ENCODE measurements around the gene MYL7.

MYL7 gene

GRCh38 chr7:44098092-44099068 is 42.8 kb downstream of the MYL7 start:
- Histone ChIP-seq H3K36me3 (ENCODE audit: insufficient read depth, low read length) (no peaks in the 10 kb centered on the region), H3K4me3 (no peak overlapping the region), H3K9ac (ENCODE audit: insufficient read length) (no peak overlapping the region), H3K27ac (no peak overlapping the region), H3K9me3 (ENCODE audit: low read depth, low read length) (no peaks in the 10 kb centered on the region)
- DNase-seq (ENCODE audit: low read depth, low spot score) = no peak
- no peak for TF ChIP-seq POLR2AphosphoS5 (IDR thresholded peaks at IDR 0.05; ENCODE audit: borderline replicate concordance, low read depth, low read length)
- no peak for TF ChIP-seq FOXP2 (optimal IDR thresholded peaks at IDR 0.05; ENCODE audit: control extremely low read depth, extremely low read length, insufficient read depth)

DNA sequence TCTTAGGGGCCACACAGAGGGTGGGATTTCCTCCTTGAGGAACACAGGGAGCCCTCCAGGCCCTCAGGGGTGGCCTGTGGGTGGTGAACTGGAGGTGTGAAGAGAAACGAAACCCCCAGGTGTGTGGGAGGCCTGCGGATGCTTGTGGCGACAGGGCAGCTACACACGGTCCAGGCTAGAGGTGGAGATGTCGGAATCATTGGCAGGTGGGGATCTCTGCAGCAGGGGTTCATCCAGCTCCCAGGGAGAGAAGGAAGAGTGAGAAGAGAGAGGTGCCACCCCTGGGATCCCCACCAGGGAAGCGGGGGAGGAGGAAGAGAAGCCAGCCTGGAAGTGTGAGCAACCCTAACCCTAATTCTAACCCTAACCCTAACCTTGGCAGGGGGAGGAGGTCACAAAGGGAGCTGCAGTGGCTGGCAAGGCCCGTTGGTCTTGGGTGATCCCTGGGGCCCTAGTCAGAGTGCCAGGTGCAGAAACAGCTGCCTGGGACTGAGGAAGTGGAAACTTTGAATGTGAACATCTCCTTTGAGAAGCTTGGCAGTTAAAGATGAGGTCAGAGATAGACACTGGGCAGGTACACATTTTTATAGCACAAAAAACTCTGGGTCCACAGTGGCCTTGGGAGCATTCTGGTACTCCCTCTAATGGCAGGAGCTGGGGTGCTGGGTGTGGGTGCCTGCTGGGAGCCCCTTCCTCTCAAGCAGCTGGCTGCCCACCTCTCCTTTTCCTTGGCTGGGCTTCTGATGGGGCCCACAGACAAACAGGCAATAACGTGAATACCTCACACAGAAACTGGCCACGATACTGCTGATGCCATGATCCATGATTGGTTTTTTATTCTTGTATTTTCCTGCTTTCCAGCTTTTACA is 43.8 kb downstream of the MYL7 start:
- Histone ChIP-seq H3K9ac (ENCODE audit: insufficient read length) (no peak overlapping the region), H3K9me3 (ENCODE audit: low read depth, low read length) (no peaks in the 10 kb centered on the region), H3K36me3 (ENCODE audit: insufficient read depth, low read length) (no peaks in the 10 kb centered on the region), H3K27ac (no peak overlapping the region), H3K4me3 (no peak overlapping the region)
- TF ChIP-seq FOXP2 (optimal IDR thresholded peaks at IDR 0.05; ENCODE audit: control extremely low read depth, extremely low read length, insufficient read depth) (no peak), POLR2AphosphoS5 (IDR thresholded peaks at IDR 0.05; ENCODE audit: borderline replicate concordance, low read depth, low read length) (no peak), EZH2 (IDR thresholded peaks at IDR 0.05) (no peak)
- no peak for DNase-seq (ENCODE audit: low read depth, low spot score)

GRCh38 chr7:44096326-44096881 is 44.7 kb downstream of the MYL7 start:
- H3K27ac ChIP-seq = no peak overlapping the region
- TF ChIP-seq FOXP2 (optimal IDR thresholded peaks at IDR 0.05; ENCODE audit: control extremely low read depth, extremely low read length, insufficient read depth) = no peak
- no peak for TF ChIP-seq POLR2AphosphoS5 (IDR thresholded peaks at IDR 0.05; ENCODE audit: borderline replicate concordance, low read depth, low read length)
- no peak for TF ChIP-seq EZH2 (IDR thresholded peaks at IDR 0.05)
- no peak overlapping the region for H3K4me3 ChIP-seq
- H3K9me3 ChIP-seq (ENCODE audit: low read depth, low read length) = no peaks in the 10 kb centered on the region
- no peak for DNase-seq (ENCODE audit: low read depth, low spot score)
- no peaks in the 10 kb centered on the region for H3K36me3 ChIP-seq (ENCODE audit: insufficient read depth, low read length)
- H3K9ac ChIP-seq (ENCODE audit: insufficient read length) = no peak overlapping the region

DNA sequence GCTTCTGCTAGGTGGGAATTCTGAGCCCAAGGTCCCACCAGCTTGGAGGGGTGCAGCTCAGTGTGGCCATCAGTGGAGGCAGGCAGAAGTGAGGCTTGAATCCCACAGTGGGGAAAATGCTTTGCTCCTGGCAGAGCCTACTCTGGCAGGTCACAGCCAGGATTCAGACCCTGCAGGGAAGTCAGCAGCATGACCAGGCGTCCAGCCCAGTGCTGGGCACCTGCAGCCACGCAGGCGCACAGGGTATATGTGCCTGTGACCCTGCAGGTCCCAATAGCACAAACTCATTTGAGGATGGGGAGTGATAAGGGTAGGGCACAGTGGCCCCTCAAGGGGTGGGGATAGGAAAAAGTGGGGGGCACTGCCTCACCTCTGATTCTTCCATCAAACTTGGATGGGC is 45.4 kb downstream of the MYL7 start:
- TF ChIP-seq EZH2 (IDR thresholded peaks at IDR 0.05) (no peak), FOXP2 (optimal IDR thresholded peaks at IDR 0.05; ENCODE audit: control extremely low read depth, extremely low read length, insufficient read depth) (no peak), POLR2AphosphoS5 (IDR thresholded peaks at IDR 0.05; ENCODE audit: borderline replicate concordance, low read depth, low read length) (no peak)
- Histone ChIP-seq H3K36me3 (ENCODE audit: insufficient read depth, low read length) (no peaks in the 10 kb centered on the region), H3K27ac (no peak overlapping the region), H3K9ac (ENCODE audit: insufficient read length) (no peak overlapping the region), H3K4me3 (no peak overlapping the region), H3K9me3 (ENCODE audit: low read depth, low read length) (no peaks in the 10 kb centered on the region)
- DNase-seq (ENCODE audit: low read depth, low spot score) = no peak

- Histone ChIP-seq H3K9me3 (ENCODE audit: low read depth, low read length) (no peaks in the 10 kb centered on the region), H3K27ac (no peak overlapping the region), H3K9ac (ENCODE audit: insufficient read length) (no peak overlapping the region), H3K4me3 (no peak overlapping the region), H3K36me3 (ENCODE audit: insufficient read depth, low read length) (no peaks in the 10 kb centered on the region)
- TF ChIP-seq EZH2 (IDR thresholded peaks at IDR 0.05) (no peak), FOXP2 (optimal IDR thresholded peaks at IDR 0.05; ENCODE audit: control extremely low read depth, extremely low read length, insufficient read depth) (no peak), POLR2AphosphoS5 (IDR thresholded peaks at IDR 0.05; ENCODE audit: borderline replicate concordance, low read depth, low read length) (no peak)
- no peak for DNase-seq (ENCODE audit: low read depth, low spot score)
These were observed 46.1 kb downstream of the MYL7 start for GRCh38 chr7:44094883-44095592.

DNA sequence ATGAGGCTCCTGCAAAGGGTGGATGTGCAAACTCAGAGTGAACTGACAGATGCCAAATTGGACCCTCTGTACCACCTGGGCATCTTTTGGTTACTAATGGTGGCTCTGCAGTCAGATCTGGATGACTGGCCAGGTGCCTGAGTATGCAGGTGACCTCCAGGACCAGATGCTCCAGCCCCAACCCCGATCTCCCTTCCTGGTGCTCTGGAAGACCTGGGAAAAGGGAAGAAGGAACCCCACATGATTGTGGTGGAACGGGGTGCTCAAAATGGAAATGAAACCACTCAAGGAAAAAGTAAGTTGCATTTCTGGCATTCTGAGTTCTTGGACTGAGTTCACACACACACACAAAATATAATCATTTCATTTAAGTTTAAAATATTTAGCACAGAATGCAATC is 46.8 kb downstream of the MYL7 start:
- Histone ChIP-seq H3K27ac (no peak overlapping the region), H3K9me3 (ENCODE audit: low read depth, low read length) (no peaks in the 10 kb centered on the region), H3K36me3 (ENCODE audit: insufficient read depth, low read length) (no peaks in the 10 kb centered on the region), H3K9ac (ENCODE audit: insufficient read length) (no peak overlapping the region), H3K4me3 (no peak overlapping the region)
- TF ChIP-seq EZH2 (IDR thresholded peaks at IDR 0.05) (no peak), POLR2AphosphoS5 (IDR thresholded peaks at IDR 0.05; ENCODE audit: borderline replicate concordance, low read depth, low read length) (no peak), FOXP2 (optimal IDR thresholded peaks at IDR 0.05; ENCODE audit: control extremely low read depth, extremely low read length, insufficient read depth) (no peak)
- no peak for DNase-seq (ENCODE audit: low read depth, low spot score)

DNA sequence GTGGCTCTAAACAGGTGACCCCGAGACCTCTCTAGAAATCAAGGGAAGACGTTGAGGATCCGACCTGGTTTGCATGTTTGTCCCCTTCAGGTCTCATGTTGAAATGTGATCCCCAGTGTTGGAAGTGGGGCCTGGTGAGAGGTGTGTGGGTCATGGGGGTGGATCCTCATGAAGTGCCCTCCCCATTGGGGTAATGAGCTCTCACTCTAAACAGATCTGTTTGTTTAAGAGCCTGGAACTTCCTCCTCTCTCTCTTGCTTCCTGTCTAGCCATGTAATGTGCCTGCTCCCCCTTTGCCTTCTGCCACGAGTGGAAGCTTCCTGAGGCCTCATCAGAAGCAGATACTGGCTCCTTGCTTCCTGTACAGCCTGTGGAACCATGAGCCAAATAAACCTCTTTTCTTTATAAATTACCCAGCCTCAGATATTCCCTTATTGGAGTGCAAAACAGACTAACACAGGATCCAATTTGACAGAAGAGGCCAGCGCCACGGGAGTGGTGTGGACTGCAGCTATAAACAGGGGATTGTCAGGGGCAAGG is 48.0 kb downstream of the MYL7 start:
- DNase-seq (ENCODE audit: low read depth, low spot score) = no peak
- Histone ChIP-seq H3K4me3 (no peak overlapping the region), H3K9me3 (ENCODE audit: low read depth, low read length) (no peaks in the 10 kb centered on the region), H3K36me3 (ENCODE audit: insufficient read depth, low read length) (no peaks in the 10 kb centered on the region), H3K9ac (ENCODE audit: insufficient read length) (no peak overlapping the region), H3K27ac (no peak overlapping the region)
- TF ChIP-seq FOXP2 (optimal IDR thresholded peaks at IDR 0.05; ENCODE audit: control extremely low read depth, extremely low read length, insufficient read depth) (no peak), POLR2AphosphoS5 (IDR thresholded peaks at IDR 0.05; ENCODE audit: borderline replicate concordance, low read depth, low read length) (no peak), EZH2 (IDR thresholded peaks at IDR 0.05) (no peak)
